K562 (cell line): ENCODE measurements around the gene FAM124B. TPM values are rescaled to one million over a fixed set of nuclear protein-coding genes. Genes with fewer than 3 reads are reported as not detected.

ENCODE experiments used
- ATAC-seq: fragments of 200-7000 bp; cut with Tn5 transposase; 3 replicates; pipeline ENCODE4 v1.9.1; 2020; ENCODE audit warnings: moderate library complexity
- BruUV-seq: library from RNA; stranded (reverse); fragments of 400-500 nt; replicated peaks from 2 replicates; lab custom pipeline; 2021; lab: Mats Ljungman, UMichigan
- CTCF ChIA-PET: fragments of 300-600 bp; formaldehyde crosslinking; extraction: SDS; loops from one replicate; lab custom pipeline; 2021; ENCODE audit warnings: low intra/inter-chr PET ratio; lab: Yijun Ruan, JAX
- POLR2A ChIA-PET: fragments of 300-600, 350-650 bp; sonication (Branson Sonifier 250); formaldehyde crosslinking; extraction: SDS; loops from one replicate; lab custom pipeline; 2021; ENCODE audit warnings: antibody characterized with exemption, inconsistent platforms; lab: Yijun Ruan, JAX
- DNase-seq, 4 experiments: peaks; one replicate each; pipeline versions ENCODE4 v3.0.0 to v3.0.0-alpha.2; 2011 to 2018; ENCODE audit warnings: low spot score in 3 of 4, mixed read lengths in 3 of 4; ENCODE audit errors: extremely low read depth in 1 of 4
- FAIRE-seq: peaks from 2 replicates; lab custom pipeline; 2011; peaks lifted over from hg19 to GRCh38; lab: Jason Lieb, UNC
- H2AFZ ChIP-seq: 2 replicates; pipeline ENCODE4 v1.6.0; 2011; ENCODE audit warnings: low read depth, low read length, control low read depth, inconsistent platforms
- H3K27ac ChIP-seq: fragments of 200-600 bp; 3 replicates; pipeline ENCODE4 v1.8.0; 2011; ENCODE audit warnings: low read depth, mild to moderate bottlenecking, control low read depth, inconsistent platforms, low read length, moderate library complexity, mixed read lengths; ENCODE audit errors: extremely low read depth
- H3K27me3 ChIP-seq, 2 experiments: fragments of 300-600 bp in 1 of 2; 2 replicates in 1 of 2; 3 replicates in 1 of 2; pipeline versions ENCODE4 v1.6.0 to v1.8.0; 2011; ENCODE audit warnings: inconsistent platforms in 2 of 2, low read length in 2 of 2, mild to moderate bottlenecking in 1 of 2, mixed read lengths in 1 of 2, moderate library complexity in 1 of 2; ENCODE audit not compliant: control insufficient read depth in 2 of 2, insufficient read depth in 2 of 2
- H3K36me3 ChIP-seq: fragments of 300-600 bp; 3 replicates; pipeline ENCODE4 v1.8.0; 2011; ENCODE audit warnings: mild to moderate bottlenecking, low read length, inconsistent platforms; ENCODE audit not compliant: control insufficient read depth, insufficient read depth
- H3K4me1 ChIP-seq, 2 experiments: fragments of 200-600 bp in 1 of 2; replicated peaks in 1 of 2; 2 replicates in 1 of 2; 3 replicates in 1 of 2; pipeline versions ENCODE4 v1.5.1 to v1.8.0; 2011; ENCODE audit warnings: inconsistent platforms in 2 of 2, low read length in 2 of 2, mild to moderate bottlenecking in 1 of 2, mixed read lengths in 1 of 2, moderate library complexity in 1 of 2; ENCODE audit not compliant: control insufficient read depth in 2 of 2, insufficient read depth in 2 of 2
- H3K4me2 ChIP-seq: 2 replicates; pipeline ENCODE4 v1.6.1; 2011; ENCODE audit warnings: low read length, control low read depth, inconsistent platforms, mixed read lengths; ENCODE audit not compliant: insufficient read depth
- H3K4me3 ChIP-seq: fragments of 200-600 bp; sonication (generic), shearing (Covaris generic); 2 replicates; pipeline ENCODE4 v1.5.1; 2016; ENCODE audit warnings: control low read depth, inconsistent platforms
- H3K79me2 ChIP-seq: fragments of 200-600 bp; 3 replicates; pipeline ENCODE4 v1.8.0; 2011; ENCODE audit warnings: low read length, inconsistent platforms; ENCODE audit not compliant: control insufficient read depth, insufficient read depth
- H3K9ac ChIP-seq, 2 experiments: 2 replicates each; pipeline versions ENCODE4 v1.6.0 to v1.6.1; 2011; ENCODE audit warnings: low read depth in 2 of 2, low read length in 2 of 2, control low read depth in 1 of 2, inconsistent platforms in 1 of 2, mild to moderate bottlenecking in 1 of 2, mixed read lengths in 1 of 2; ENCODE audit not compliant: insufficient read depth in 1 of 2
- H3K9me1 ChIP-seq: one replicate; pipeline ENCODE4 v1.6.0; 2011; ENCODE audit warnings: inconsistent platforms, mild to moderate bottlenecking, low read length, moderate library complexity; ENCODE audit not compliant: control insufficient read depth, insufficient read depth
- H3K9me3 ChIP-seq: replicated peaks from 2 replicates; pipeline ENCODE4 v1.5.1; 2011; ENCODE audit warnings: low read depth, low read length, inconsistent platforms; ENCODE audit not compliant: control insufficient read depth, insufficient read depth
- H4K20me1 ChIP-seq: replicated peaks from 2 replicates; pipeline ENCODE4 v1.6.1; 2011; ENCODE audit warnings: low read length, inconsistent platforms, mixed read lengths; ENCODE audit not compliant: control insufficient read depth, insufficient read depth
- ATF7 ChIP-seq: fragments of 450-650 bp; IDR thresholded peaks from 2 replicates; pipeline ENCODE4 v1.7.1; 2014; ENCODE audit warnings: mild to moderate bottlenecking, moderate library complexity
- BMI1 ChIP-seq: fragments of 150-350 bp; IDR thresholded peaks from 2 replicates; pipeline ENCODE4 v1.6.1; 2014; ENCODE audit warnings: low read length
- CBX2 ChIP-seq: fragments of 200-600 bp; sonication (generic); IDR thresholded peaks from one replicate; pipeline ENCODE4 v1.6.1; 2012; ENCODE audit warnings: mild to moderate bottlenecking, low read length, inconsistent platforms; ENCODE audit not compliant: insufficient read depth, poor library complexity, severe bottlenecking
- HMG20A ChIP-seq: fragments of 450-650 bp; formaldehyde crosslinking; conservative IDR thresholded peaks from 2 replicates; pipeline ENCODE4 v1.4.0; 2020; ENCODE audit warnings: mild to moderate bottlenecking, mixed read lengths
- NCOA1 ChIP-seq: fragments of 450-650 bp; IDR thresholded peaks from 2 replicates; pipeline ENCODE4 v1.6.1; 2016; ENCODE audit warnings: low read depth
- PCBP2 ChIP-seq: fragments of 200-400 bp; formaldehyde crosslinking; IDR thresholded peaks from 2 replicates; pipeline ENCODE4 v1.6.1; 2018; ENCODE audit warnings: low read length, low read depth, mild to moderate bottlenecking, moderate library complexity; ENCODE audit not compliant: poor library complexity, severe bottlenecking
- PHTF2 ChIP-seq: fragments of 250-450 bp; sonication (Bioruptor Pico); IDR thresholded peaks from 2 replicates; pipeline ENCODE4 v1.5.0; 2021; ENCODE audit warnings: mild to moderate bottlenecking
- RFX5 ChIP-seq: IDR thresholded peaks from 2 replicates; pipeline ENCODE4 v1.6.1; 2011; ENCODE audit warnings: low read depth, mild to moderate bottlenecking, improper control_type of control experiment, low read length
- SRSF3 ChIP-seq: fragments of 200-400 bp; formaldehyde crosslinking; IDR thresholded peaks from 2 replicates; pipeline ENCODE4 v1.6.1; 2016; ENCODE audit warnings: mild to moderate bottlenecking, low read length, moderate library complexity; ENCODE audit not compliant: insufficient read depth
- TAF1 ChIP-seq: IDR thresholded peaks from 2 replicates; pipeline ENCODE4 v1.6.1; 2011; ENCODE audit warnings: mild to moderate bottlenecking, low read length, moderate library complexity; ENCODE audit not compliant: insufficient read depth, control insufficient read depth, severe bottlenecking; ENCODE audit errors: extremely low read depth
- ZBED1 ChIP-seq: IDR thresholded peaks from 2 replicates; pipeline ENCODE4 v1.6.1; 2014
- ZNF23 ChIP-seq: fragments of 250-450 bp; sonication (Bioruptor Pico); IDR thresholded peaks from 2 replicates; pipeline ENCODE4 v1.4.0; 2020; ENCODE audit warnings: mild to moderate bottlenecking
- WGBS: fragments of 100-300 bp; shearing (Covaris generic); methylation state at CpG from one replicate; pipeline ENCODE4 v1.1.6; 2016; ENCODE audit warnings: low coverage, mixed read lengths; ENCODE audit not compliant: insufficient coverage; ENCODE audit errors: missing lambda C conversion rate; 5-methylcytosine and 5-hydroxymethylcytosine counted together
- in situ Hi-C: fragments of 300-500 bp; cut with MboI; formaldehyde crosslinking; loops from 4 replicates; pipeline ENCODE4 v1.15.0; 2018; ENCODE audit warnings: inconsistent platforms, mixed read lengths
- intact Hi-C: fragments of 100-400 bp; cut with micrococcal nuclease; formaldehyde crosslinking; loops from 2 replicates; pipeline ENCODE4 v1.14.2; 2022
- polyA plus RNA-seq, 8 experiments: library from polyadenylated mRNA; depleted of rRNA in 4 of 8; stranded (reverse) in 5 of 8; unstranded in 3 of 8; fragments of >200 nt; fragmentation: Nextera tagmentation in 2 of 8; fragmentation: Illumina TruSeq in 1 of 8; extraction: Ambion mirVana in 2 of 8; extraction: Trizol in 1 of 8; gene quantifications; 2 replicates each; pipeline versions ENCODE4 v1.2.1 to v1.2.3, GENCODE V29; 2011 to 2014; ENCODE audit warnings: inconsistent platforms in 1 of 8, missing spikeins in 1 of 8
- total RNA-seq, 7 experiments: library from RNA; depleted of rRNA in 6 of 7; stranded (reverse); fragments of >200 nt in 6 of 7; fragmentation: Illumina TruSeq in 2 of 7; extraction: Trizol in 2 of 7; gene quantifications; 2 replicates each; pipeline versions ENCODE4 v1.2.1 to v1.2.3, GENCODE V29; 2011 to 2021; ENCODE audit warnings: low replicate concordance in 1 of 7
- TF ChIP-seq, protein P1 (sequence below): sonication (generic); formaldehyde crosslinking; IDR thresholded peaks from 2 replicates; pipeline ENCODE4 v1.9.0; 2022; ENCODE audit warnings: mild to moderate bottlenecking, missing genetic modification reagents
- TF ChIP-seq, protein P2 (sequence below): fragments of 200-400 bp; formaldehyde crosslinking; IDR thresholded peaks from 2 replicates; pipeline ENCODE4 v1.6.1; 2017; ENCODE audit warnings: mild to moderate bottlenecking, low read depth, low read length, moderate library complexity
- TF ChIP-seq, protein P3 (sequence below): fragments of 450-650 bp; formaldehyde crosslinking; IDR thresholded peaks from 2 replicates; pipeline ENCODE4 v1.4.0; 2022; ENCODE audit warnings: mild to moderate bottlenecking, moderate library complexity
- TF ChIP-seq, protein P4 (sequence below), 2 experiments: IDR thresholded peaks in 1 of 2; conservative IDR thresholded peaks in 1 of 2; 2 replicates each; pipeline ENCODE4 v1.6.1; 2016; ENCODE audit warnings: low read depth in 2 of 2, mild to moderate bottlenecking in 1 of 2, missing compliant biosample characterization in 1 of 2, missing genetic modification characterization in 1 of 2, moderate library complexity in 1 of 2

Gene FAM124B
- total and polyA plus RNA-seq, 9 of the 15 experiments (the other 6 are each of a cell fraction or from before 2014, with no cell fraction given) = 6.2 to 21.4 (median 9.3) TPM

DNA sequence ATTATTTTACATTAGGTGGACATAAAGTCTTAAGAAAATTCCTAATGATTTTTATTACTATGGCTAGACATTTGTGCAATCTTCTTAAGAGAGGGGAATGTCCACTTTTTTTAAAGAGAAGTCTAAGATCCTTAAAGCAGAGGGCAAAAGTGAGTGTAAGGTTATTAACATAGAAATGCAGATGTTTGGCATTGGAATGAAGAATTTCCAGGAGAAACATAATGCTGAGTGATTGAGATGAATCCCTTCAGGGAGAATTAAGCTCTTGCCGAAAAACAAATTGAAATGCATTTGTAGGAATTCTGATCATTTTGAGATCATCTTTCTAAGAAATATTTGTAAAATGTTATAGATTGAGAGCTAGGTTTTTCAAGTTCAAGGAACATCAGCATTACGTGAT is 15.0 kb downstream of the FAM124B start:
- TF ChIP-seq, protein P1, sequence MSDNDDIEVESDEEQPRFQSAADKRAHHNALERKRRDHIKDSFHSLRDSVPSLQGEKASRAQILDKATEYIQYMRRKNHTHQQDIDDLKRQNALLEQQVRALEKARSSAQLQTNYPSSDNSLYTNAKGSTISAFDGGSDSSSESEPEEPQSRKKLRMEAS (CRISPR knock-in tag) = no peak
- TF ChIP-seq SRSF3 (no peak), NCOA1 (no peak), RFX5 (no peak), ZNF23 (CRISPR knock-in tag) (no peak), CBX2 (no peak), PHTF2 (CRISPR knock-in tag) (no peak), BMI1 (no peak), ATF7 (no peak), HMG20A (CRISPR knock-in tag) (no peak), ZBED1 (no peak), TAF1 (no peak), PCBP2 (no peak)
- TF ChIP-seq, protein P2, sequence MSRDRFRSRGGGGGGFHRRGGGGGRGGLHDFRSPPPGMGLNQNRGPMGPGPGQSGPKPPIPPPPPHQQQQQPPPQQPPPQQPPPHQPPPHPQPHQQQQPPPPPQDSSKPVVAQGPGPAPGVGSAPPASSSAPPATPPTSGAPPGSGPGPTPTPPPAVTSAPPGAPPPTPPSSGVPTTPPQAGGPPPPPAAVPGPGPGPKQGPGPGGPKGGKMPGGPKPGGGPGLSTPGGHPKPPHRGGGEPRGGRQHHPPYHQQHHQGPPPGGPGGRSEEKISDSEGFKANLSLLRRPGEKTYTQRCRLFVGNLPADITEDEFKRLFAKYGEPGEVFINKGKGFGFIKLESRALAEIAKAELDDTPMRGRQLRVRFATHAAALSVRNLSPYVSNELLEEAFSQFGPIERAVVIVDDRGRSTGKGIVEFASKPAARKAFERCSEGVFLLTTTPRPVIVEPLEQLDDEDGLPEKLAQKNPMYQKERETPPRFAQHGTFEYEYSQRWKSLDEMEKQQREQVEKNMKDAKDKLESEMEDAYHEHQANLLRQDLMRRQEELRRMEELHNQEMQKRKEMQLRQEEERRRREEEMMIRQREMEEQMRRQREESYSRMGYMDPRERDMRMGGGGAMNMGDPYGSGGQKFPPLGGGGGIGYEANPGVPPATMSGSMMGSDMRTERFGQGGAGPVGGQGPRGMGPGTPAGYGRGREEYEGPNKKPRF = no peak
- TF ChIP-seq, protein P3, sequence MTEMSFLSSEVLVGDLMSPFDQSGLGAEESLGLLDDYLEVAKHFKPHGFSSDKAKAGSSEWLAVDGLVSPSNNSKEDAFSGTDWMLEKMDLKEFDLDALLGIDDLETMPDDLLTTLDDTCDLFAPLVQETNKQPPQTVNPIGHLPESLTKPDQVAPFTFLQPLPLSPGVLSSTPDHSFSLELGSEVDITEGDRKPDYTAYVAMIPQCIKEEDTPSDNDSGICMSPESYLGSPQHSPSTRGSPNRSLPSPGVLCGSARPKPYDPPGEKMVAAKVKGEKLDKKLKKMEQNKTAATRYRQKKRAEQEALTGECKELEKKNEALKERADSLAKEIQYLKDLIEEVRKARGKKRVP = no peak
- TF ChIP-seq, protein P4, sequence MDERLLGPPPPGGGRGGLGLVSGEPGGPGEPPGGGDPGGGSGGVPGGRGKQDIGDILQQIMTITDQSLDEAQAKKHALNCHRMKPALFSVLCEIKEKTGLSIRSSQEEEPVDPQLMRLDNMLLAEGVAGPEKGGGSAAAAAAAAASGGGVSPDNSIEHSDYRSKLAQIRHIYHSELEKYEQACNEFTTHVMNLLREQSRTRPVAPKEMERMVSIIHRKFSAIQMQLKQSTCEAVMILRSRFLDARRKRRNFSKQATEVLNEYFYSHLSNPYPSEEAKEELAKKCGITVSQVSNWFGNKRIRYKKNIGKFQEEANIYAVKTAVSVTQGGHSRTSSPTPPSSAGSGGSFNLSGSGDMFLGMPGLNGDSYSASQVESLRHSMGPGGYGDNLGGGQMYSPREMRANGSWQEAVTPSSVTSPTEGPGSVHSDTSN (CRISPR knock-in tag; IDR thresholded peaks at IDR 0.05; ENCODE audit: low read depth) = no peak
- TF ChIP-seq, protein P4 (tag; conservative IDR thresholded peaks at IDR 0.05; ENCODE audit: low read depth) = no peak
- TF ChIP-seq, all 486 proteins: peak for 0
- Histone ChIP-seq H3K27ac (no peak overlapping the region), H3K4me3 (no peak overlapping the region), H3K79me2 (peaks cover 42% of the 10 kb centered on the region), H4K20me1 (no peaks in the 10 kb centered on the region), H3K9me3 (no peaks in the 10 kb centered on the region), H3K4me1 (peaks cover 13 to 29% of the 10 kb centered on the region in 2 experiments; a peak in 4 of 5 replicates), H3K9me1 (no peaks in the 10 kb centered on the region), H3K36me3 (peaks cover 5% of the 10 kb centered on the region; the same call in 2 of the 3 replicates), H2AFZ (no peak overlapping the region), H3K27me3 (no peaks in the 10 kb centered on the region), H3K9ac (no peak overlapping the region), H3K4me2 (no peak overlapping the region)
- FAIRE-seq = no peak
- DNase-seq = no peak
- ChIA-PET CTCF (no interaction called here), POLR2A (interaction anchor here (1.4 to 2.1 kb wide), 2 partner anchors 13 to 15 kb away, joined by 5 read pairs; partner anchors contain the start of gene FAM124B)
- in situ Hi-C loops = no loop called here
- intact Hi-C loops = no loop called here
- no peak for ATAC-seq
- no TSS peak for BruUV-seq
- 69% methylated on average over 2 of the region's 2 CpGs for WGBS
